Hematopoietic multipotent progenitor cell treated with erythropoietin and hydrocortisone succinate and interleukin-3 and kit ligand, for 17 days (in vitro differentiated cells): ENCODE results near the gene TSFM.
A peak's percentile ranks its signal among the peaks of the same experiment; 100 is the strongest.
"Not testable (repeated sequence)": the region's sequence is repeated elsewhere in the genome, so short reads cannot be mapped to it uniquely, and the experiment has no call there.

Experiments
- DNase-seq: peaks from one replicate; pipeline ENCODE4 v3.0.0-alpha.2; 2015; ENCODE audit warnings: low spot score

Gene TSFM

GRCh38 chr12:57763881-57764661 lies 18.5 kb upstream of the TSFM start:
- no peak for DNase-seq

- DNase-seq = no peak
Observed at GRCh38 chr12:57764662-57765002, 18.0 kb upstream of the TSFM start.

GRCh38 chr12:57765003-57765697 lies 17.4 kb upstream of the TSFM start:
- DNase-seq = no peak

- no peak for DNase-seq
Observed at GRCh38 chr12:57765698-57766463, 16.7 kb upstream of the TSFM start.

GRCh38 chr12:57766464-57767304 lies 15.9 kb upstream of the TSFM start, which contains the start of gene CYP27B1:
CYP27B1 (minus strand) TSS chr12:57767078; CDS start chr12:57767041, 37 bp downstream.
- no peak for DNase-seq

GRCh38 chr12:57767305-57767698 lies 15.3 kb upstream of the TSFM start:
- no peak for DNase-seq

GRCh38 chr12:57767876-57768275 lies 14.7 kb upstream of the TSFM start:
- no peak for DNase-seq

- no peak for DNase-seq
Observed at GRCh38 chr12:57769594-57769993, 13.0 kb upstream of the TSFM start.

- DNase-seq = no peak
Observed at GRCh38 chr12:57770734-57771133, 11.9 kb upstream of the TSFM start.

GRCh38 chr12:57771236-57771872 lies 11.2 kb upstream of the TSFM start:
- DNase-seq = peak; percentile 77

- DNase-seq = peak; percentile 86
Observed at GRCh38 chr12:57771873-57772428, 10.6 kb upstream of the TSFM start, which contains the start of gene METTL1. METTL1 (minus strand) TSS chr12:57772105; CDS start chr12:57772083, 22 bp downstream.

- DNase-seq = no peak
Observed at GRCh38 chr12:57772429-57773322, 9.9 kb upstream of the TSFM start, which contains the start of gene EEF1AKMT3. EEF1AKMT3 (plus strand) TSS chr12:57772614; CDS start chr12:57772725, 111 bp downstream.

- not testable (repeated sequence) for DNase-seq
Observed at GRCh38 chr12:57774634-57775033, 8.0 kb upstream of the TSFM start.

GRCh38 chr12:57775044-57775443 lies 7.5 kb upstream of the TSFM start:
- no peak for DNase-seq

GRCh38 chr12:57775563-57776246 lies 6.9 kb upstream of the TSFM start:
- no peak for DNase-seq

- no peak for DNase-seq
Observed at GRCh38 chr12:57776247-57776587, 6.4 kb upstream of the TSFM start.

- DNase-seq = no peak
Observed at GRCh38 chr12:57777367-57777766, 5.2 kb upstream of the TSFM start.

- no peak for DNase-seq
Observed at GRCh38 chr12:57777911-57778310, 4.7 kb upstream of the TSFM start.

GRCh38 chr12:57779736-57780135 lies 2.9 kb upstream of the TSFM start:
- DNase-seq = no peak
